H1 (cell line): Measurements from ENCODE around the gene THEMIS. TPM values are rescaled to one million over a fixed set of nuclear protein-coding genes. Genes with fewer than 3 reads are reported as not detected.

Source experiments
- CTCF ChIA-PET: fragments of 300-600 bp; sonication (Branson Sonifier 250); formaldehyde crosslinking; loops from one replicate; lab custom pipeline; 2021; ENCODE audit not compliant: partially characterized antibody; lab: Charles Lee
- POLR2A ChIA-PET: fragments of 300-600 bp; sonication (Branson Sonifier 250); formaldehyde crosslinking; loops from one replicate; lab custom pipeline; 2021; ENCODE audit warnings: inconsistent platforms; ENCODE audit not compliant: partially characterized antibody; lab: Charles Lee
- DNase-seq, 2 experiments: peaks; one replicate each; pipeline versions ENCODE4 v3.0.0 to v3.0.0-alpha.2; 2010 to 2022; ENCODE audit warnings: low spot score in 2 of 2, low read depth in 1 of 2, mixed read lengths in 1 of 2
- FAIRE-seq: peaks from 2 replicates; lab custom pipeline; 2011; peaks lifted over from hg19 to GRCh38; lab: Jason Lieb, UNC
- H2AFZ ChIP-seq: 2 replicates; pipeline ENCODE4 v1.8.1; 2012; ENCODE audit warnings: low read length, inconsistent platforms
- H2AK5ac ChIP-seq: 2 replicates; pipeline ENCODE4 v1.6.1; 2013; ENCODE audit warnings: low read depth, low read length
- H2BK120ac ChIP-seq: replicated peaks from 2 replicates; pipeline ENCODE3; 2013; ENCODE audit warnings: low read depth, low read length, inconsistent platforms
- H2BK12ac ChIP-seq: 2 replicates; pipeline ENCODE4 v1.6.1; 2013; ENCODE audit warnings: low read depth, low read length
- H2BK15ac ChIP-seq: 2 replicates; pipeline ENCODE4 v1.6.1; 2013; ENCODE audit warnings: low read length
- H2BK20ac ChIP-seq: 2 replicates; pipeline ENCODE4 v1.6.1; 2013; ENCODE audit warnings: low read length
- H2BK5ac ChIP-seq: 2 replicates; pipeline ENCODE4 v1.6.1; 2013; ENCODE audit warnings: low read depth, low read length
- H3K14ac ChIP-seq: 2 replicates; pipeline ENCODE4 v1.6.1; 2013; ENCODE audit warnings: inconsistent platforms; ENCODE audit not compliant: insufficient read length
- H3K18ac ChIP-seq: 2 replicates; pipeline ENCODE4 v1.6.1; 2013; ENCODE audit warnings: low read length; ENCODE audit errors: extremely low read depth
- H3K23ac ChIP-seq: 2 replicates; pipeline ENCODE4 v1.6.1; 2013; ENCODE audit warnings: inconsistent platforms; ENCODE audit not compliant: insufficient read length
- H3K23me2 ChIP-seq: 2 replicates; pipeline ENCODE4 v1.6.1; 2013; ENCODE audit warnings: low read depth, low read length
- H3K27ac ChIP-seq: 2 replicates; pipeline ENCODE4 v1.6.1; 2011; ENCODE audit warnings: low read depth, low read length, inconsistent platforms
- H3K27me3 ChIP-seq, 4 experiments: replicated peaks in 1 of 4; 1 replicate in 1 of 4; 2 replicates in 3 of 4; pipeline versions ENCODE4 v1.6.1 to v1.8.1; 2011 to 2013; ENCODE audit warnings: low read length in 3 of 4, mild to moderate bottlenecking in 3 of 4, inconsistent platforms in 2 of 4, mixed read lengths in 2 of 4, moderate library complexity in 1 of 4; ENCODE audit not compliant: control insufficient read depth in 3 of 4, insufficient read depth in 3 of 4; ENCODE audit errors: extremely low read depth in 1 of 4
- H3K36me3 ChIP-seq, 4 experiments: 2 replicates each; pipeline versions ENCODE4 v1.6.1 to v1.8.1; 2011 to 2013; ENCODE audit warnings: mild to moderate bottlenecking in 4 of 4, low read length in 3 of 4, moderate library complexity in 2 of 4, control low read depth in 1 of 4, inconsistent platforms in 1 of 4; ENCODE audit not compliant: insufficient read depth in 4 of 4, control insufficient read depth in 2 of 4
- H3K4ac ChIP-seq: replicated peaks from 2 replicates; pipeline ENCODE3; 2013; ENCODE audit warnings: low read length, low read depth, mixed read lengths, inconsistent platforms; ENCODE audit not compliant: insufficient read length
- H3K4me1 ChIP-seq, 4 experiments: replicated peaks in 1 of 4; 1 replicate in 1 of 4; 2 replicates in 3 of 4; pipeline versions ENCODE4 v1.6.1 to v1.8.1; 2011 to 2013; ENCODE audit warnings: low read length in 3 of 4, inconsistent platforms in 2 of 4, mixed read lengths in 1 of 4; ENCODE audit not compliant: insufficient read depth in 4 of 4, control insufficient read depth in 3 of 4
- H3K4me2 ChIP-seq, 2 experiments: 2 replicates each; pipeline versions ENCODE4 v1.6.1 to v1.8.1; 2011 to 2013; ENCODE audit warnings: low read depth in 2 of 2, low read length in 2 of 2, control low read depth in 1 of 2, inconsistent platforms in 1 of 2, mild to moderate bottlenecking in 1 of 2; ENCODE audit not compliant: insufficient read depth in 1 of 2
- H3K4me3 ChIP-seq, 4 experiments: fragments of 200-600, 300-600 bp in 1 of 4; sonication (generic), shearing (Covaris generic), sonication (Bioruptor Twin) in 1 of 4; 2 replicates each; pipeline versions ENCODE4 v1.5.1 to v1.8.1; 2011 to 2016; ENCODE audit warnings: low read length in 4 of 4, low read depth in 3 of 4, control low read depth in 2 of 4, inconsistent platforms in 2 of 4, mild to moderate bottlenecking in 2 of 4, mixed read lengths in 1 of 4, moderate library complexity in 1 of 4; ENCODE audit not compliant: insufficient read depth in 2 of 4; ENCODE audit errors: extremely low read depth in 1 of 4
- H3K56ac ChIP-seq: replicated peaks from 2 replicates; pipeline ENCODE3; 2013; ENCODE audit warnings: low read depth, mild to moderate bottlenecking, mixed read lengths, low read length, inconsistent platforms; ENCODE audit not compliant: insufficient read length
- H3K79me1 ChIP-seq: 2 replicates; pipeline ENCODE4 v1.6.1; 2013; ENCODE audit warnings: low read depth, low read length, control low read depth
- H3K79me2 ChIP-seq, 2 experiments: 2 replicates each; pipeline versions ENCODE4 v1.6.1 to v1.8.1; 2012 to 2013; ENCODE audit warnings: low read length in 2 of 2, mild to moderate bottlenecking in 2 of 2, inconsistent platforms in 1 of 2; ENCODE audit not compliant: insufficient read depth in 2 of 2, control insufficient read depth in 1 of 2
- H3K9ac ChIP-seq, 4 experiments: replicated peaks in 1 of 4; 1 replicate in 1 of 4; 2 replicates in 3 of 4; pipeline versions ENCODE4 v1.6.1 to v1.8.1; 2011 to 2013; ENCODE audit warnings: low read depth in 3 of 4, low read length in 3 of 4, control low read depth in 2 of 4, mild to moderate bottlenecking in 2 of 4, moderate library complexity in 2 of 4, inconsistent platforms in 1 of 4; ENCODE audit errors: extremely low read depth in 1 of 4
- H3K9me3 ChIP-seq, 2 experiments: 2 replicates each; pipeline versions ENCODE4 v1.6.1 to v1.8.1; 2012 to 2013; ENCODE audit warnings: mild to moderate bottlenecking in 2 of 2, moderate library complexity in 2 of 2, control low read depth in 1 of 2, inconsistent platforms in 1 of 2, low read depth in 1 of 2, low read length in 1 of 2, mixed read lengths in 1 of 2; ENCODE audit not compliant: insufficient read depth in 2 of 2
- H4K20me1 ChIP-seq, 2 experiments: replicated peaks in 1 of 2; 2 replicates each; pipeline versions ENCODE3 to v1.8.1; 2011 to 2013; ENCODE audit warnings: inconsistent platforms in 2 of 2, low read length in 2 of 2, mild to moderate bottlenecking in 1 of 2; ENCODE audit not compliant: insufficient read depth in 2 of 2, control insufficient read depth in 1 of 2
- H4K5ac ChIP-seq: 2 replicates; pipeline ENCODE4 v1.6.1; 2013; ENCODE audit warnings: low read length, low read depth, mixed read lengths, inconsistent platforms; ENCODE audit not compliant: insufficient read length
- H4K8ac ChIP-seq: 2 replicates; pipeline ENCODE4 v1.8.0; 2013; ENCODE audit warnings: mild to moderate bottlenecking, moderate library complexity, low read length, inconsistent platforms; ENCODE audit not compliant: insufficient read depth; ENCODE audit errors: extremely low read depth
- H4K91ac ChIP-seq: replicated peaks from 2 replicates; pipeline ENCODE3; 2013; ENCODE audit warnings: low read length, mixed read lengths, inconsistent platforms; ENCODE audit not compliant: insufficient read length
- ASH2L ChIP-seq: fragments of 200-600, 300-600 bp; sonication (generic); IDR thresholded peaks from one replicate; pipeline ENCODE4 v1.7.1; 2017; ENCODE audit warnings: low read length
- BRCA1 ChIP-seq: IDR thresholded peaks from 2 replicates; pipeline ENCODE4 v1.6.1; 2012; ENCODE audit warnings: low read depth, low read length, improper control_type of control experiment
- CBX5 ChIP-seq: fragments of 300-800, 300-1000 bp; sonication (generic); IDR thresholded peaks from 2 replicates; pipeline ENCODE4 v1.7.1; 2016; ENCODE audit warnings: antibody characterized with exemption, low read length, low read depth
- KDM1A ChIP-seq: fragments of 200-600, 300-600 bp; sonication (generic); IDR thresholded peaks from 2 replicates; pipeline ENCODE4 v1.7.1; 2016; ENCODE audit warnings: mild to moderate bottlenecking, low read length, borderline replicate concordance
- POLR2A ChIP-seq, 2 experiments: IDR thresholded peaks; 1 replicate in 1 of 2; 2 replicates in 1 of 2; pipeline ENCODE4 v1.6.1; 2011; ENCODE audit warnings: low read depth in 2 of 2, low read length in 2 of 2, mild to moderate bottlenecking in 2 of 2; ENCODE audit errors: control extremely low read depth in 1 of 2
- POLR2AphosphoS5 ChIP-seq: IDR thresholded peaks from 2 replicates; pipeline ENCODE4 v1.6.1; 2011; ENCODE audit warnings: low read depth, low read length
- SIRT6 ChIP-seq: IDR thresholded peaks from one replicate; pipeline ENCODE4 v1.7.1; 2012; ENCODE audit warnings: low read length, inconsistent platforms
- TEAD4 ChIP-seq: IDR thresholded peaks from 2 replicates; pipeline ENCODE4 v1.6.1; 2012; ENCODE audit warnings: low read depth, low read length, inconsistent platforms, mixed read lengths
- ZNF274 ChIP-seq: IDR thresholded peaks from 2 replicates; pipeline ENCODE4 v1.7.0; 2012; ENCODE audit warnings: low read length, borderline replicate concordance; ENCODE audit errors: extremely low read depth
- WGBS, 2 experiments: shearing (Covaris generic) in 1 of 2; methylation state at CpG; one replicate each; pipeline versions ENCODE4 v1.1.6 to v1.1.7; 2013 to 2015; ENCODE audit warnings: low lambda C conversion rate in 2 of 2, mixed read lengths in 2 of 2, inconsistent platforms in 1 of 2, low coverage in 1 of 2, missing lambda C conversion rate in 1 of 2; ENCODE audit not compliant: insufficient replicate concordance in 2 of 2, insufficient coverage in 1 of 2, insufficient read length in 1 of 2; ENCODE audit errors: extremely low coverage in 1 of 2, missing lambda C conversion rate in 1 of 2; 5-methylcytosine and 5-hydroxymethylcytosine counted together
- polyA plus RNA-seq, 7 experiments: library from polyadenylated mRNA; depleted of rRNA in 3 of 7; stranded (reverse) in 5 of 7; unstranded in 2 of 7; fragments of >200 nt in 5 of 7; fragments of 200-250 nt in 2 of 7; gene quantifications; 1 replicate in 5 of 7; 2 replicates in 1 of 7; 4 replicates in 1 of 7; pipeline versions ENCODE4 v1.2.1 to v1.2.3, GENCODE V29; 2011 to 2013; ENCODE audit warnings: missing spikeins in 2 of 7, mixed read lengths in 2 of 7
- total RNA-seq: library from RNA; stranded (reverse); fragmentation: NEBNext Ultra II Directional; extraction: Animal tissue kit (Norgen Biotek cat#: 25700); gene quantifications from 2 replicates; pipeline ENCODE4 v1.2.1, GENCODE V29; 2021
- TF ChIP-seq, protein P1 (sequence below): IDR thresholded peaks from 2 replicates; pipeline ENCODE4 v1.6.1; 2012; ENCODE audit warnings: low read length, inconsistent platforms

The THEMIS gene
- total and polyA plus RNA-seq, 2 of the 8 experiments (the other 6 are each of a cell fraction or from before 2014, with no cell fraction given), result not detected

GRCh38 chr6:127914240-127914639 is 13.4 kb upstream of the THEMIS start:
- H3K23ac ChIP-seq, result no peak overlapping the region
- 92% methylated on average over 3 of the region's 3 CpGs; no CpG with 5 or more reads in 1 of the 2 experiments for WGBS, 2 experiments
- peaks cover 6% of the 10 kb centered on the region in 2 experiments; a peak in 3 of 4 replicates for H3K9me3 ChIP-seq
- no peak overlapping the region for H3K14ac ChIP-seq
- H3K4me3 ChIP-seq, result no peak overlapping the region
- H3K23me2 ChIP-seq, result no peaks in the 10 kb centered on the region
- no peak overlapping the region for H3K4ac ChIP-seq
- H3K4me2 ChIP-seq, result no peak overlapping the region
- H4K8ac ChIP-seq, result no peak overlapping the region
- H3K56ac ChIP-seq, result no peak overlapping the region
- no peak overlapping the region for H2BK15ac ChIP-seq
- H2BK5ac ChIP-seq, result no peak overlapping the region
- FAIRE-seq (no peak), DNase-seq (no peak)
- no peak overlapping the region for H3K9ac ChIP-seq
- H4K91ac ChIP-seq, result no peak overlapping the region
- CTCF ChIA-PET, result no interaction called here
- H4K5ac ChIP-seq, result no peak overlapping the region
- no peak overlapping the region for H2BK120ac ChIP-seq
- no peaks in the 10 kb centered on the region for H3K36me3 ChIP-seq
- no peak overlapping the region for H2AK5ac ChIP-seq
- H3K79me1 ChIP-seq, result no peaks in the 10 kb centered on the region
- no peak overlapping the region for H3K18ac ChIP-seq
- no peak overlapping the region for H2AFZ ChIP-seq
- H2BK12ac ChIP-seq, result no peak overlapping the region
- POLR2A ChIA-PET, result no interaction called here
- H2BK20ac ChIP-seq, result no peak overlapping the region
- H3K27ac ChIP-seq, result no peak overlapping the region
- no peaks in the 10 kb centered on the region for H3K4me1 ChIP-seq
- H3K27me3 ChIP-seq, result no peaks in the 10 kb centered on the region
- no peaks in the 10 kb centered on the region for H4K20me1 ChIP-seq
- no peaks in the 10 kb centered on the region for H3K79me2 ChIP-seq
- TF ChIP-seq SIRT6 (no peak), TEAD4 (no peak), BRCA1 (no peak), POLR2AphosphoS5 (no peak), KDM1A (no peak), ZNF274 (no peak), CBX5 (no peak), POLR2A (IDR thresholded peaks at IDR 0.05; ENCODE audit: control extremely low read depth in 1 of 2, low read depth in 2 of 2, low read length in 2 of 2) (no peak), ASH2L (no peak)
- TF ChIP-seq, protein P1, sequence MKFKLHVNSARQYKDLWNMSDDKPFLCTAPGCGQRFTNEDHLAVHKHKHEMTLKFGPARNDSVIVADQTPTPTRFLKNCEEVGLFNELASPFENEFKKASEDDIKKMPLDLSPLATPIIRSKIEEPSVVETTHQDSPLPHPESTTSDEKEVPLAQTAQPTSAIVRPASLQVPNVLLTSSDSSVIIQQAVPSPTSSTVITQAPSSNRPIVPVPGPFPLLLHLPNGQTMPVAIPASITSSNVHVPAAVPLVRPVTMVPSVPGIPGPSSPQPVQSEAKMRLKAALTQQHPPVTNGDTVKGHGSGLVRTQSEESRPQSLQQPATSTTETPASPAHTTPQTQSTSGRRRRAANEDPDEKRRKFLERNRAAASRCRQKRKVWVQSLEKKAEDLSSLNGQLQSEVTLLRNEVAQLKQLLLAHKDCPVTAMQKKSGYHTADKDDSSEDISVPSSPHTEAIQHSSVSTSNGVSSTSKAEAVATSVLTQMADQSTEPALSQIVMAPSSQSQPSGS, result no peak
